ENCODE measurements around the gene CHURC1. TPM values are rescaled to one million over a fixed set of nuclear protein-coding genes. Genes with fewer than 3 reads are reported as not detected.
A peak's percentile ranks its signal among the peaks of the same experiment; 100 is the strongest.

Gene CHURC1
- 47.3 to 52.4 TPM (median 49.1 TPM) in 3 replicates for total RNA-seq (2021)
- percentile 97 among the genes with signal in this experiment for Bru-seq, nascent RNA
- long read RNA-seq, experiment 1, transcript CHURC1-203 (4 exons, 2,629 nt), result major isoform, 122 of 159 reads
- long read RNA-seq, experiment 1, transcript CHURC1-202 (3 exons, 439 nt), result minor isoform, 9 of 159 reads
- long read RNA-seq, experiment 1, transcript CHURC1-208 (4 exons, 3,615 nt), result minor isoform, 20 of 159 reads
- long read RNA-seq, experiment 1, partial matches to known transcripts, result 1 of 159 reads
- long read RNA-seq, experiment 1, other reads (novel, unspliced or antisense), result 4 of 159 reads
- long read RNA-seq, experiment 2, transcript CHURC1-208 (4 exons, 3,615 nt), result minor isoform, 15 of 91 reads
- long read RNA-seq, experiment 2, transcript CHURC1-202 (3 exons, 439 nt), result minor isoform, 9 of 91 reads
- long read RNA-seq, experiment 2, transcript CHURC1-203 (4 exons, 2,629 nt), result major isoform, 62 of 91 reads
- long read RNA-seq, experiment 2, partial matches to known transcripts, result 2 of 91 reads
- long read RNA-seq, experiment 2, other reads (novel, unspliced or antisense), result 3 of 91 reads
- long read RNA-seq, experiment 3, transcript CHURC1-203 (4 exons, 2,629 nt), result major isoform, 18 of 24 reads
- long read RNA-seq, experiment 3, partial matches to known transcripts, result 0 of 24 reads
- long read RNA-seq, experiment 3, other reads (novel, unspliced or antisense), result 1 of 24 reads

DNA sequence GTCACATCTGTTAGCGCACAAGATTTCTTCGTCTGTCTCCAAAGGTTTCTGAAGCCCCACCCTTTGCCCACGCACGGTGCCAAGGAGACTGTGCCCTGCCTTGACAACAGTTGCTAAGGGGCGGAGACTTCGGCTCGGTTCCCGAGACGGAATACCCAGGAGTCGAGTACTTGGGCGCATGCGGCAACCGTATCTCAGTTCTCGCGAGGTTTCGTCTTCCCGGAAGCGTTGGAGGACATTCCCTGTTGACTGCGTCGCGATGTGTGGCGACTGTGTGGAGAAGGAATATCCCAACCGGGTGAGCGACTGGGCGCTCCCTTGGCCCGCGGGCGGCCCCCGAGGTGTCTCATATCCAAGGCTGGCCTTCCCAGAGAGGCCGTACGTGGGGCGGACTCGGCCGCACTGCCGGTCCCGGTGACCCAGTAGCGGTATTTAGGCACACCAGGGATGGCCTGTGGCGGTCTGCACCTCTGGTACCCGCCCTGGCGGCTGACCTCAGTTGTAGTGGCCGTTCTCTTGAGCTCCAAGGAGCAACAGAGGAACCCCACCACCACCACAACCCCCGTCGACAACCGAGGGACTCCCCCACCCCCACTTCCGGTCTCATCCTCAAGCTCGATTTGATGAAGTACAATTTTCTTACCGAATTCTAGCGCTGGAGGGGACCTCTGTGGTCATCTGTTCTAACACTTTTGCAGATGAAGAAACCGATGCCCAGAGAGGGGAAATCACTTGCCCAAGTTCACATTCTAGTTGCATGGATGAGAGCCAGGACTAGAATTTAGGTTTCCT lies at the start of gene CHURC1:
CHURC1 (plus strand) TSS at position 219 of the 792 bp plus-strand sequence; CDS start at position 260, 41 bp downstream.
- H3K4me3 Mint-ChIP-seq, result peak within 1 kb of the TSS; percentile 89
- no peaks in the 10 kb centered on the region for H3K9me3 Mint-ChIP-seq
- 0 out of 2 replicates have a peak, but pooled peaks cover 6% of the 10 kb centered on the region for H3K36me3 Mint-ChIP-seq
- H3K4me1 Mint-ChIP-seq, result peaks cover 14% of the 10 kb centered on the region
- ChIA-PET CTCF (interaction anchor here (0.6 to 2.5 kb wide), 6 partner anchors 39 to 105 kb away, joined by 3 to 6 read pairs (median 4); partner anchors contain the start of gene FNTB), POLR2A (interaction anchor here (0.9 kb wide), 1 partner anchor 50 kb away, joined by 3 read pairs; no protein-coding TSS in a partner anchor)
- H3K27ac Mint-ChIP-seq, result peak within 1 kb of the TSS; percentile 94
- peak; percentile 97 for DNase-seq (ENCODE audit: low spot score)
- H3K27me3 Mint-ChIP-seq (ENCODE audit: low read depth), result no peaks in the 10 kb centered on the region
- peak; percentile 99 for ATAC-seq
- no peak for TF ChIP-seq CREB1 (CRISPR knock-in tag; IDR thresholded peaks at IDR 0.05)
- TF ChIP-seq, protein P1, sequence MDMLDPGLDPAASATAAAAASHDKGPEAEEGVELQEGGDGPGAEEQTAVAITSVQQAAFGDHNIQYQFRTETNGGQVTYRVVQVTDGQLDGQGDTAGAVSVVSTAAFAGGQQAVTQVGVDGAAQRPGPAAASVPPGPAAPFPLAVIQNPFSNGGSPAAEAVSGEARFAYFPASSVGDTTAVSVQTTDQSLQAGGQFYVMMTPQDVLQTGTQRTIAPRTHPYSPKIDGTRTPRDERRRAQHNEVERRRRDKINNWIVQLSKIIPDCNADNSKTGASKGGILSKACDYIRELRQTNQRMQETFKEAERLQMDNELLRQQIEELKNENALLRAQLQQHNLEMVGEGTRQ (CRISPR knock-in tag; IDR thresholded peaks at IDR 0.05), result no peak
- TF ChIP-seq, protein P2, sequence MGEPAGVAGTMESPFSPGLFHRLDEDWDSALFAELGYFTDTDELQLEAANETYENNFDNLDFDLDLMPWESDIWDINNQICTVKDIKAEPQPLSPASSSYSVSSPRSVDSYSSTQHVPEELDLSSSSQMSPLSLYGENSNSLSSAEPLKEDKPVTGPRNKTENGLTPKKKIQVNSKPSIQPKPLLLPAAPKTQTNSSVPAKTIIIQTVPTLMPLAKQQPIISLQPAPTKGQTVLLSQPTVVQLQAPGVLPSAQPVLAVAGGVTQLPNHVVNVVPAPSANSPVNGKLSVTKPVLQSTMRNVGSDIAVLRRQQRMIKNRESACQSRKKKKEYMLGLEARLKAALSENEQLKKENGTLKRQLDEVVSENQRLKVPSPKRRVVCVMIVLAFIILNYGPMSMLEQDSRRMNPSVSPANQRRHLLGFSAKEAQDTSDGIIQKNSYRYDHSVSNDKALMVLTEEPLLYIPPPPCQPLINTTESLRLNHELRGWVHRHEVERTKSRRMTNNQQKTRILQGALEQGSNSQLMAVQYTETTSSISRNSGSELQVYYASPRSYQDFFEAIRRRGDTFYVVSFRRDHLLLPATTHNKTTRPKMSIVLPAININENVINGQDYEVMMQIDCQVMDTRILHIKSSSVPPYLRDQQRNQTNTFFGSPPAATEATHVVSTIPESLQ (CRISPR knock-in tag; IDR thresholded peaks at IDR 0.05), result no peak
- TF ChIP-seq, protein P3, sequence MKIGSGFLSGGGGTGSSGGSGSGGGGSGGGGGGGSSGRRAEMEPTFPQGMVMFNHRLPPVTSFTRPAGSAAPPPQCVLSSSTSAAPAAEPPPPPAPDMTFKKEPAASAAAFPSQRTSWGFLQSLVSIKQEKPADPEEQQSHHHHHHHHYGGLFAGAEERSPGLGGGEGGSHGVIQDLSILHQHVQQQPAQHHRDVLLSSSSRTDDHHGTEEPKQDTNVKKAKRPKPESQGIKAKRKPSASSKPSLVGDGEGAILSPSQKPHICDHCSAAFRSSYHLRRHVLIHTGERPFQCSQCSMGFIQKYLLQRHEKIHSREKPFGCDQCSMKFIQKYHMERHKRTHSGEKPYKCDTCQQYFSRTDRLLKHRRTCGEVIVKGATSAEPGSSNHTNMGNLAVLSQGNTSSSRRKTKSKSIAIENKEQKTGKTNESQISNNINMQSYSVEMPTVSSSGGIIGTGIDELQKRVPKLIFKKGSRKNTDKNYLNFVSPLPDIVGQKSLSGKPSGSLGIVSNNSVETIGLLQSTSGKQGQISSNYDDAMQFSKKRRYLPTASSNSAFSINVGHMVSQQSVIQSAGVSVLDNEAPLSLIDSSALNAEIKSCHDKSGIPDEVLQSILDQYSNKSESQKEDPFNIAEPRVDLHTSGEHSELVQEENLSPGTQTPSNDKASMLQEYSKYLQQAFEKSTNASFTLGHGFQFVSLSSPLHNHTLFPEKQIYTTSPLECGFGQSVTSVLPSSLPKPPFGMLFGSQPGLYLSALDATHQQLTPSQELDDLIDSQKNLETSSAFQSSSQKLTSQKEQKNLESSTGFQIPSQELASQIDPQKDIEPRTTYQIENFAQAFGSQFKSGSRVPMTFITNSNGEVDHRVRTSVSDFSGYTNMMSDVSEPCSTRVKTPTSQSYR (CRISPR knock-in tag; IDR thresholded peaks at IDR 0.05), result peak; percentile 52; the same call in 1 of the 2 replicates
- TF ChIP-seq, protein P4, sequence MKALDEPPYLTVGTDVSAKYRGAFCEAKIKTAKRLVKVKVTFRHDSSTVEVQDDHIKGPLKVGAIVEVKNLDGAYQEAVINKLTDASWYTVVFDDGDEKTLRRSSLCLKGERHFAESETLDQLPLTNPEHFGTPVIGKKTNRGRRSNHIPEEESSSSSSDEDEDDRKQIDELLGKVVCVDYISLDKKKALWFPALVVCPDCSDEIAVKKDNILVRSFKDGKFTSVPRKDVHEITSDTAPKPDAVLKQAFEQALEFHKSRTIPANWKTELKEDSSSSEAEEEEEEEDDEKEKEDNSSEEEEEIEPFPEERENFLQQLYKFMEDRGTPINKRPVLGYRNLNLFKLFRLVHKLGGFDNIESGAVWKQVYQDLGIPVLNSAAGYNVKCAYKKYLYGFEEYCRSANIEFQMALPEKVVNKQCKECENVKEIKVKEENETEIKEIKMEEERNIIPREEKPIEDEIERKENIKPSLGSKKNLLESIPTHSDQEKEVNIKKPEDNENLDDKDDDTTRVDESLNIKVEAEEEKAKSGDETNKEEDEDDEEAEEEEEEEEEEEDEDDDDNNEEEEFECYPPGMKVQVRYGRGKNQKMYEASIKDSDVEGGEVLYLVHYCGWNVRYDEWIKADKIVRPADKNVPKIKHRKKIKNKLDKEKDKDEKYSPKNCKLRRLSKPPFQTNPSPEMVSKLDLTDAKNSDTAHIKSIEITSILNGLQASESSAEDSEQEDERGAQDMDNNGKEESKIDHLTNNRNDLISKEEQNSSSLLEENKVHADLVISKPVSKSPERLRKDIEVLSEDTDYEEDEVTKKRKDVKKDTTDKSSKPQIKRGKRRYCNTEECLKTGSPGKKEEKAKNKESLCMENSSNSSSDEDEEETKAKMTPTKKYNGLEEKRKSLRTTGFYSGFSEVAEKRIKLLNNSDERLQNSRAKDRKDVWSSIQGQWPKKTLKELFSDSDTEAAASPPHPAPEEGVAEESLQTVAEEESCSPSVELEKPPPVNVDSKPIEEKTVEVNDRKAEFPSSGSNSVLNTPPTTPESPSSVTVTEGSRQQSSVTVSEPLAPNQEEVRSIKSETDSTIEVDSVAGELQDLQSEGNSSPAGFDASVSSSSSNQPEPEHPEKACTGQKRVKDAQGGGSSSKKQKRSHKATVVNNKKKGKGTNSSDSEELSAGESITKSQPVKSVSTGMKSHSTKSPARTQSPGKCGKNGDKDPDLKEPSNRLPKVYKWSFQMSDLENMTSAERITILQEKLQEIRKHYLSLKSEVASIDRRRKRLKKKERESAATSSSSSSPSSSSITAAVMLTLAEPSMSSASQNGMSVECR (CRISPR knock-in tag; IDR thresholded peaks at IDR 0.05; ENCODE audit: borderline replicate concordance), result no peak
- no peak for TF ChIP-seq ZNF396 (CRISPR knock-in tag; IDR thresholded peaks at IDR 0.05; ENCODE audit: borderline replicate concordance)
- TF ChIP-seq, protein P5, sequence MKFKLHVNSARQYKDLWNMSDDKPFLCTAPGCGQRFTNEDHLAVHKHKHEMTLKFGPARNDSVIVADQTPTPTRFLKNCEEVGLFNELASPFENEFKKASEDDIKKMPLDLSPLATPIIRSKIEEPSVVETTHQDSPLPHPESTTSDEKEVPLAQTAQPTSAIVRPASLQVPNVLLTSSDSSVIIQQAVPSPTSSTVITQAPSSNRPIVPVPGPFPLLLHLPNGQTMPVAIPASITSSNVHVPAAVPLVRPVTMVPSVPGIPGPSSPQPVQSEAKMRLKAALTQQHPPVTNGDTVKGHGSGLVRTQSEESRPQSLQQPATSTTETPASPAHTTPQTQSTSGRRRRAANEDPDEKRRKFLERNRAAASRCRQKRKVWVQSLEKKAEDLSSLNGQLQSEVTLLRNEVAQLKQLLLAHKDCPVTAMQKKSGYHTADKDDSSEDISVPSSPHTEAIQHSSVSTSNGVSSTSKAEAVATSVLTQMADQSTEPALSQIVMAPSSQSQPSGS (CRISPR knock-in tag; IDR thresholded peaks at IDR 0.05; ENCODE audit: borderline replicate concordance, low read depth), result no peak
- TF ChIP-seq SOX15 (CRISPR knock-in tag; IDR thresholded peaks at IDR 0.05), result no peak
- no peak for TF ChIP-seq GTF2I (CRISPR knock-in tag; conservative IDR thresholded peaks at IDR 0.05)
- no peak for TF ChIP-seq ZNF138 (CRISPR knock-in tag; conservative IDR thresholded peaks at IDR 0.05)
- TF ChIP-seq GRHL2 (CRISPR knock-in tag; IDR thresholded peaks at IDR 0.05; ENCODE audit: insufficient replicate concordance, severe bottlenecking), result no peak
- no peak for TF ChIP-seq OVOL2 (CRISPR knock-in tag; IDR thresholded peaks at IDR 0.05; ENCODE audit: borderline replicate concordance)
- no peak for TF ChIP-seq MXD4 (CRISPR knock-in tag; IDR thresholded peaks at IDR 0.05; ENCODE audit: borderline replicate concordance)
- TF ChIP-seq NFE2L1 (CRISPR knock-in tag; IDR thresholded peaks at IDR 0.05), result no peak
- TF ChIP-seq, protein P6, sequence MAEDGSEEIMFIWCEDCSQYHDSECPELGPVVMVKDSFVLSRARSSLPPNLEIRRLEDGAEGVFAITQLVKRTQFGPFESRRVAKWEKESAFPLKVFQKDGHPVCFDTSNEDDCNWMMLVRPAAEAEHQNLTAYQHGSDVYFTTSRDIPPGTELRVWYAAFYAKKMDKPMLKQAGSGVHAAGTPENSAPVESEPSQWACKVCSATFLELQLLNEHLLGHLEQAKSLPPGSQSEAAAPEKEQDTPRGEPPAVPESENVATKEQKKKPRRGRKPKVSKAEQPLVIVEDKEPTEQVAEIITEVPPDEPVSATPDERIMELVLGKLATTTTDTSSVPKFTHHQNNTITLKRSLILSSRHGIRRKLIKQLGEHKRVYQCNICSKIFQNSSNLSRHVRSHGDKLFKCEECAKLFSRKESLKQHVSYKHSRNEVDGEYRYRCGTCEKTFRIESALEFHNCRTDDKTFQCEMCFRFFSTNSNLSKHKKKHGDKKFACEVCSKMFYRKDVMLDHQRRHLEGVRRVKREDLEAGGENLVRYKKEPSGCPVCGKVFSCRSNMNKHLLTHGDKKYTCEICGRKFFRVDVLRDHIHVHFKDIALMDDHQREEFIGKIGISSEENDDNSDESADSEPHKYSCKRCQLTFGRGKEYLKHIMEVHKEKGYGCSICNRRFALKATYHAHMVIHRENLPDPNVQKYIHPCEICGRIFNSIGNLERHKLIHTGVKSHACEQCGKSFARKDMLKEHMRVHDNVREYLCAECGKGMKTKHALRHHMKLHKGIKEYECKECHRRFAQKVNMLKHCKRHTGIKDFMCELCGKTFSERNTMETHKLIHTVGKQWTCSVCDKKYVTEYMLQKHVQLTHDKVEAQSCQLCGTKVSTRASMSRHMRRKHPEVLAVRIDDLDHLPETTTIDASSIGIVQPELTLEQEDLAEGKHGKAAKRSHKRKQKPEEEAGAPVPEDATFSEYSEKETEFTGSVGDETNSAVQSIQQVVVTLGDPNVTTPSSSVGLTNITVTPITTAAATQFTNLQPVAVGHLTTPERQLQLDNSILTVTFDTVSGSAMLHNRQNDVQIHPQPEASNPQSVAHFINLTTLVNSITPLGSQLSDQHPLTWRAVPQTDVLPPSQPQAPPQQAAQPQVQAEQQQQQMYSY (CRISPR knock-in tag; IDR thresholded peaks at IDR 0.05), result no peak
